ENCODE measurements around the gene COQ3.
A peak's percentile ranks its signal among the peaks of the same experiment; 100 is the strongest.

COQ3 gene

GRCh38 chr6:99416892-99417767 is 23.1 kb upstream of the COQ3 start:
- peaks cover 6 to 58% of the 10 kb centered on the region in 2 donors for H3K4me1 ChIP-seq (ENCODE audit: control insufficient read depth in 1 of 2, insufficient read depth in 2 of 2, low read length in 2 of 2)
- H3K9me3 ChIP-seq (ENCODE audit: control insufficient read depth in 1 of 2, low read length in 2 of 2): no peaks in the 10 kb centered on the region
- no peak overlapping the region for H3K4me3 ChIP-seq (ENCODE audit: low read depth in 1 of 2, low read length in 2 of 2)
- H3K27me3 ChIP-seq (ENCODE audit: low read depth, low read length): no peaks in the 10 kb centered on the region
- no peak overlapping the region for H3K27ac ChIP-seq (ENCODE audit: low read length)
- H3K36me3 ChIP-seq (ENCODE audit: control insufficient read depth in 1 of 2, insufficient read depth in 2 of 2, low read length in 2 of 2): peaks cover 0 to 9% of the 10 kb centered on the region in 2 donors

- H3K9me3 ChIP-seq (ENCODE audit: control insufficient read depth in 1 of 2, low read length in 2 of 2): no peaks in the 10 kb centered on the region
- H3K27me3 ChIP-seq (ENCODE audit: low read depth, low read length): no peaks in the 10 kb centered on the region
- H3K27ac ChIP-seq (ENCODE audit: low read length): no peak overlapping the region
- H3K36me3 ChIP-seq (ENCODE audit: control insufficient read depth in 1 of 2, insufficient read depth in 2 of 2, low read length in 2 of 2): peaks cover 0 to 17% of the 10 kb centered on the region in 2 donors
- peaks cover 6 to 58% of the 10 kb centered on the region in 2 donors for H3K4me1 ChIP-seq (ENCODE audit: control insufficient read depth in 1 of 2, insufficient read depth in 2 of 2, low read length in 2 of 2)
- H3K4me3 ChIP-seq (ENCODE audit: low read depth in 1 of 2, low read length in 2 of 2): no peak overlapping the region
Observed at GRCh38 chr6:99416226-99416625, 22.2 kb upstream of the COQ3 start.

GRCh38 chr6:99415446-99415845 is 21.5 kb upstream of the COQ3 start:
- Histone ChIP-seq H3K4me3 (ENCODE audit: low read depth in 1 of 2, low read length in 2 of 2) (no peak overlapping the region), H3K36me3 (ENCODE audit: control insufficient read depth in 1 of 2, insufficient read depth in 2 of 2, low read length in 2 of 2) (peaks cover 0 to 21% of the 10 kb centered on the region in 2 donors), H3K27me3 (ENCODE audit: low read depth, low read length) (no peaks in the 10 kb centered on the region), H3K4me1 (ENCODE audit: control insufficient read depth in 1 of 2, insufficient read depth in 2 of 2, low read length in 2 of 2) (peaks cover 6 to 53% of the 10 kb centered on the region in 2 donors), H3K27ac (ENCODE audit: low read length) (no peak overlapping the region), H3K9me3 (ENCODE audit: control insufficient read depth in 1 of 2, low read length in 2 of 2) (no peaks in the 10 kb centered on the region)

DNA sequence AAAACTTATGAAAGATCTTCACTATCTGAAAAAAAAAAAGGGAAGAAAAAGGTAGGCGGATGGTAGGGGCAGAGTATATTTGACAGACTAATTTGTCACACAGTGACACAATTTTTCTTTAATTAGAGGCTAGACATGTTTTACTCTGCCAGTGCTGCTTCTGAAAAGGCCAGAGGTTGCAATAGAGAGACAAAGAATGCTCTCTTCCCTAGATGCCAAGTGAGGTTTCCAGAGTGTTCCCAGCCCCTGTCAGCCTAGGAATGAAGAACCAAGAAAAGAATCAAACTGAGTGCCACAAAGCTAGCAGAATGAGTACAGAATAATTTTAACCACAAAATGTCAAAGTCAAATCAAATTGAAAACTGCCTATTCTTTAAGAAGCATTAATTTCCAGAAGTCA is 18.1 kb upstream of the COQ3 start:
- H3K9me3 ChIP-seq (ENCODE audit: control insufficient read depth in 1 of 2, low read length in 2 of 2): no peaks in the 10 kb centered on the region
- peaks cover 24 to 47% of the 10 kb centered on the region in 2 donors for H3K36me3 ChIP-seq (ENCODE audit: control insufficient read depth in 1 of 2, insufficient read depth in 2 of 2, low read length in 2 of 2)
- H3K27ac ChIP-seq (ENCODE audit: low read length): no peak overlapping the region
- H3K4me3 ChIP-seq (ENCODE audit: low read depth in 1 of 2, low read length in 2 of 2): no peak overlapping the region
- H3K4me1 ChIP-seq (ENCODE audit: control insufficient read depth in 1 of 2, insufficient read depth in 2 of 2, low read length in 2 of 2): peaks cover 3 to 35% of the 10 kb centered on the region in 2 donors
- no peaks in the 10 kb centered on the region for H3K27me3 ChIP-seq (ENCODE audit: low read depth, low read length)

DNA sequence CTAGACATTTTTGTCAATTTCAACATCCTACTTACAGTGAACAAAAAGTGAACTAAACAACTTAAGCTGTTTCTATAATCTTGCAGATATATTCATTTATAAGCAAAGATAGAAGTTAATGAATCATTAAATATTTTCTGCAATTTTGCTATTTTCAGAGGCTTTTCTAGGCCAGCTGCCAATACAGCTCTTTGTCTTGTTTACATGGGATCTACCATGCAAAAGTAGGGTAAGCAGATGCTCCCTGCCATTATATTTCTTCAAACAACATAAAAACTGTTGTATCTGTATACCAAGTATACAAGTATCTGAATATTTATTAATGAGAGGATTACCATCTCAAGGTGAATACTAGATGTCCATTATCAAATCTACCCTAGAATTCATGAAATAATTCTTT is 15.7 kb upstream of the COQ3 start:
- Histone ChIP-seq H3K4me1 (ENCODE audit: control insufficient read depth in 1 of 2, insufficient read depth in 2 of 2, low read length in 2 of 2) (peaks cover 0 to 21% of the 10 kb centered on the region in 2 donors), H3K4me3 (ENCODE audit: low read depth in 1 of 2, low read length in 2 of 2) (no peak overlapping the region), H3K36me3 (ENCODE audit: control insufficient read depth in 1 of 2, insufficient read depth in 2 of 2, low read length in 2 of 2) (peaks cover 46 to 60% of the 10 kb centered on the region in 2 donors), H3K27ac (ENCODE audit: low read length) (no peak overlapping the region), H3K27me3 (ENCODE audit: low read depth, low read length) (no peaks in the 10 kb centered on the region), H3K9me3 (ENCODE audit: control insufficient read depth in 1 of 2, low read length in 2 of 2) (no peaks in the 10 kb centered on the region)

DNA sequence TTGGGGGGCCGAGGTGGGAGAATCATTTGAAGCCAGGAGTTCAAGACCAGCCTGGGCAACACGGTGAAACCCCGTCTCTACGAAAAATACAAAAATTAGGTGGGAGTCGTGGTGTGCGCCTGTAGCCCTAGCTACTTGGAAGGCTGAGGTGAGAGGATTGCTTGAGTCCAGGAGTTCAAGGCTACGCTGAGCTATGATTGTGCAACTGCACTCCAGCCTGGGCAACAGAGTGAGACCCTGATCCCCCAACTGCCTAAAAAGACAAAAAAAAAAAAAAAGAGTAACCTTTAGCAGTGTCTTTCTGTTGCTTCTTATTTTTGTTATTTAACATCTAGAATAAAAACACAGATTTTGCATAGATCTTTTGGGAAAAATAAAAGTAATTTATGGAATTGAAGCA is 13.1 kb upstream of the COQ3 start:
- peaks cover 70 to 74% of the 10 kb centered on the region in 2 donors for H3K36me3 ChIP-seq (ENCODE audit: control insufficient read depth in 1 of 2, insufficient read depth in 2 of 2, low read length in 2 of 2)
- H3K27me3 ChIP-seq (ENCODE audit: low read depth, low read length): no peaks in the 10 kb centered on the region
- no peak overlapping the region for H3K27ac ChIP-seq (ENCODE audit: low read length)
- H3K4me3 ChIP-seq (ENCODE audit: low read depth in 1 of 2, low read length in 2 of 2): no peak overlapping the region
- H3K4me1 ChIP-seq (ENCODE audit: control insufficient read depth in 1 of 2, insufficient read depth in 2 of 2, low read length in 2 of 2): peaks cover 0 to 10% of the 10 kb centered on the region in 2 donors
- no peaks in the 10 kb centered on the region for H3K9me3 ChIP-seq (ENCODE audit: control insufficient read depth in 1 of 2, low read length in 2 of 2)

GRCh38 chr6:99402448-99402847 is 8.5 kb upstream of the COQ3 start:
- Histone ChIP-seq H3K9me3 (ENCODE audit: control insufficient read depth in 1 of 2, low read length in 2 of 2) (no peaks in the 10 kb centered on the region), H3K27ac (ENCODE audit: low read length) (no peak overlapping the region), H3K4me1 (ENCODE audit: control insufficient read depth in 1 of 2, insufficient read depth in 2 of 2, low read length in 2 of 2) (no peaks in the 10 kb centered on the region), H3K27me3 (ENCODE audit: low read depth, low read length) (no peaks in the 10 kb centered on the region), H3K36me3 (ENCODE audit: control insufficient read depth in 1 of 2, insufficient read depth in 2 of 2, low read length in 2 of 2) (peaks cover 64 to 80% of the 10 kb centered on the region in 2 donors), H3K4me3 (ENCODE audit: low read depth in 1 of 2, low read length in 2 of 2) (no peak overlapping the region)

DNA sequence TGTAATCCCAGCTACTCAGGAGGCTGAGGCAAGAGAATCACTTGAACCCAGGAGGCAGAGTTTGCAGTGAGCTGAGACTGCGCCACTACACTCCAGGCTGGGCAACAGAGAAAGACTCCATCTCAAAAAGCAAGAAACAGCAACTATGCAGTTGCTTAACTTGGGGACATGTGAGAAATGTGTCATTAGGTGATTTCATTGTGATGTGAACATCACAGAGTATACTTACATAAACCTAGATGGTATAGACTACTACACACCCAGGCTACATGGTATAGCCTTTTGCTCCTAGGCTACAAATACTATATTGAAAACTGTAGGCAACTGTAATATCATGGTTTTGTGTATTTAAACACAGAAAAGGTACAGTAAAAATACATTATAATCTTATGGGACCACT is 3.3 kb upstream of the COQ3 start:
- Histone ChIP-seq H3K36me3 (ENCODE audit: control insufficient read depth in 1 of 2, insufficient read depth in 2 of 2, low read length in 2 of 2) (peaks cover 25 to 40% of the 10 kb centered on the region in 2 donors), H3K27ac (ENCODE audit: low read length) (no peak overlapping the region), H3K27me3 (ENCODE audit: low read depth, low read length) (no peaks in the 10 kb centered on the region), H3K4me3 (ENCODE audit: low read depth in 1 of 2, low read length in 2 of 2) (no peak overlapping the region), H3K4me1 (ENCODE audit: control insufficient read depth in 1 of 2, insufficient read depth in 2 of 2, low read length in 2 of 2) (peaks cover 0 to 4% of the 10 kb centered on the region in 2 donors), H3K9me3 (ENCODE audit: control insufficient read depth in 1 of 2, low read length in 2 of 2) (no peaks in the 10 kb centered on the region)

GRCh38 chr6:99393366-99393697 is 663 bp downstream of the COQ3 start:
- Histone ChIP-seq H3K4me1 (ENCODE audit: control insufficient read depth in 1 of 2, insufficient read depth in 2 of 2, low read length in 2 of 2) (peaks cover 0 to 4% of the 10 kb centered on the region in 2 donors), H3K4me3 (ENCODE audit: low read depth in 1 of 2, low read length in 2 of 2) (peak overlapping the region; percentile 86 to 95), H3K27me3 (ENCODE audit: low read depth, low read length) (no peaks in the 10 kb centered on the region), H3K36me3 (ENCODE audit: control insufficient read depth in 1 of 2, insufficient read depth in 2 of 2, low read length in 2 of 2) (peaks cover 0 to 11% of the 10 kb centered on the region in 2 donors), H3K9me3 (ENCODE audit: control insufficient read depth in 1 of 2, low read length in 2 of 2) (no peaks in the 10 kb centered on the region), H3K27ac (ENCODE audit: low read length) (peak overlapping the region; percentile 72)

GRCh38 chr6:99390896-99391295 is 3.1 kb downstream of the COQ3 start:
- Histone ChIP-seq H3K27me3 (ENCODE audit: low read depth, low read length) (no peaks in the 10 kb centered on the region), H3K9me3 (ENCODE audit: control insufficient read depth in 1 of 2, low read length in 2 of 2) (no peaks in the 10 kb centered on the region), H3K4me1 (ENCODE audit: control insufficient read depth in 1 of 2, insufficient read depth in 2 of 2, low read length in 2 of 2) (peaks cover 0 to 4% of the 10 kb centered on the region in 2 donors), H3K36me3 (ENCODE audit: control insufficient read depth in 1 of 2, insufficient read depth in 2 of 2, low read length in 2 of 2) (no peaks in the 10 kb centered on the region), H3K4me3 (ENCODE audit: low read depth in 1 of 2, low read length in 2 of 2) (no peak overlapping the region), H3K27ac (ENCODE audit: low read length) (no peak overlapping the region)

GRCh38 chr6:99384507-99384906 is 9.5 kb downstream of the COQ3 start:
- Histone ChIP-seq H3K36me3 (ENCODE audit: control insufficient read depth in 1 of 2, insufficient read depth in 2 of 2, low read length in 2 of 2) (no peaks in the 10 kb centered on the region), H3K4me3 (ENCODE audit: low read depth in 1 of 2, low read length in 2 of 2) (no peak overlapping the region), H3K4me1 (ENCODE audit: control insufficient read depth in 1 of 2, insufficient read depth in 2 of 2, low read length in 2 of 2) (no peaks in the 10 kb centered on the region), H3K27me3 (ENCODE audit: low read depth, low read length) (no peaks in the 10 kb centered on the region), H3K27ac (ENCODE audit: low read length) (no peak overlapping the region), H3K9me3 (ENCODE audit: control insufficient read depth in 1 of 2, low read length in 2 of 2) (no peaks in the 10 kb centered on the region)

DNA sequence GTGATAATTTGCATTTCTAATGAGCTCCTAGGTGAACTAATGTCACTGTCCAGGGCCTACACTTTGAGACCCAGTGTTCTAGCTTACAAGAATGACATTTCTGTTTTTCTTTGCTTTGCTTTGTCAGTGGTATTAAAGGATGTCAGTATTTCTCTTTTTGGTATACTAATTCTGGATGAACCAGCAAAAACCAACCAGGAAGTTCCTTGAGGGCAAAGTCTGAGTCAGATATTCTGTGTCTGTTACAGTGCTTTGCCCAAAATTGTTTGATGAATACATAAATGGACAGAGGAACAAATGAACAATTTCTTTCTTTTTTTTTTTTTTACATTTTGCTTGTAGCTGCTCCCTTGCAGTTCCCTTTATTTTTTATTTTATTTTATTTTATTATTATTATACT is 15.4 kb downstream of the COQ3 start:
- Histone ChIP-seq H3K27me3 (ENCODE audit: low read depth, low read length) (no peaks in the 10 kb centered on the region), H3K36me3 (ENCODE audit: control insufficient read depth in 1 of 2, insufficient read depth in 2 of 2, low read length in 2 of 2) (peaks cover 0 to 5% of the 10 kb centered on the region in 2 donors), H3K27ac (ENCODE audit: low read length) (no peak overlapping the region), H3K4me1 (ENCODE audit: control insufficient read depth in 1 of 2, insufficient read depth in 2 of 2, low read length in 2 of 2) (no peaks in the 10 kb centered on the region), H3K9me3 (ENCODE audit: control insufficient read depth in 1 of 2, low read length in 2 of 2) (no peaks in the 10 kb centered on the region), H3K4me3 (ENCODE audit: low read depth in 1 of 2, low read length in 2 of 2) (no peak overlapping the region)
